ENCODE results near the gene RAMP1. TPM values are rescaled to one million over a fixed set of nuclear protein-coding genes. Genes with fewer than 3 reads are reported as not detected.

The RAMP1 gene
- total RNA-seq, 6 donors from 2014 or later: 3.4 to 14.4 (median 9.9) TPM

GRCh38 chr2:237912271-237913192 lies 53.1 kb downstream of the RAMP1 start:
- no peak for TF ChIP-seq POLR2AphosphoS5 (IDR thresholded peaks at IDR 0.05)
- TF ChIP-seq EP300 (IDR thresholded peaks at IDR 0.05): no peak
- TF ChIP-seq POLR2A (IDR thresholded peaks at IDR 0.05): no peak
- TF ChIP-seq CTCF (IDR thresholded peaks at IDR 0.05): no peak
- WGBS, 2 donors: 78 to 90% methylated on average over 13 to 28 of the region's 28 CpGs
- ATAC-seq (ENCODE audit: low FRiP score in 2 of 2) (no peak), DNase-seq (peak in 1 of 2 donors; percentile 68)
- no peak overlapping the region for H3K4me3 ChIP-seq
- no peaks in the 10 kb centered on the region for H3K4me1 ChIP-seq
- H3K36me3 ChIP-seq: no peaks in the 10 kb centered on the region
- no peak overlapping the region for H3K27ac ChIP-seq
- no peaks in the 10 kb centered on the region for H3K27me3 ChIP-seq
- H3K9me3 ChIP-seq: peaks cover 0 to 4% (median 0%) of the 10 kb centered on the region in 4 donors

- Histone ChIP-seq H3K36me3 (no peaks in the 10 kb centered on the region), H3K4me1 (no peaks in the 10 kb centered on the region), H3K27me3 (no peaks in the 10 kb centered on the region), H3K27ac (no peak overlapping the region), H3K9me3 (no peaks in the 10 kb centered on the region), H3K4me3 (no peak overlapping the region)
- no peak for TF ChIP-seq CTCF (IDR thresholded peaks at IDR 0.05)
- no peak for TF ChIP-seq EP300 (IDR thresholded peaks at IDR 0.05)
- no peak for TF ChIP-seq POLR2A (IDR thresholded peaks at IDR 0.05)
- TF ChIP-seq POLR2AphosphoS5 (IDR thresholded peaks at IDR 0.05): no peak
- 89 to 94% methylated on average over 21 to 26 of the region's 26 CpGs for WGBS, 2 donors
- DNase-seq (peak in 1 of 2 donors; percentile 65), ATAC-seq (ENCODE audit: low FRiP score in 2 of 2) (no peak)
Observed at GRCh38 chr2:237913193-237913917, 53.9 kb downstream of the RAMP1 start.

GRCh38 chr2:237915576-237915975 lies 56.2 kb downstream of the RAMP1 start:
- H3K27me3 ChIP-seq: no peaks in the 10 kb centered on the region
- H3K36me3 ChIP-seq: no peaks in the 10 kb centered on the region
- TF ChIP-seq CTCF (IDR thresholded peaks at IDR 0.05) (no peak), POLR2A (IDR thresholded peaks at IDR 0.05) (no peak), POLR2AphosphoS5 (IDR thresholded peaks at IDR 0.05) (no peak), EP300 (IDR thresholded peaks at IDR 0.05) (no peak)
- 71 to 87% methylated on average over 8 to 10 of the region's 10 CpGs for WGBS, 2 donors
- DNase-seq: peak in 1 of 2 donors; percentile 57
- no peak overlapping the region for H3K27ac ChIP-seq
- no peaks in the 10 kb centered on the region for H3K9me3 ChIP-seq
- no peak for ATAC-seq (ENCODE audit: low FRiP score in 2 of 2)
- H3K4me1 ChIP-seq: no peaks in the 10 kb centered on the region
- no peak overlapping the region for H3K4me3 ChIP-seq

- H3K27ac ChIP-seq: no peak overlapping the region
- no peak for DNase-seq
- 91 to 96% methylated on average over 13 of the region's 13 CpGs for WGBS, 2 donors
Observed at GRCh38 chr2:237916296-237916695, 56.9 kb downstream of the RAMP1 start.

More at GRCh38 chr2:237916296-237916695, 56.9 kb downstream of the RAMP1 start:
- Histone ChIP-seq H3K9me3 (no peaks in the 10 kb centered on the region), H3K36me3 (no peaks in the 10 kb centered on the region), H3K4me1 (no peaks in the 10 kb centered on the region), H3K4me3 (no peak overlapping the region), H3K27me3 (no peaks in the 10 kb centered on the region)
- TF ChIP-seq EP300 (IDR thresholded peaks at IDR 0.05): no peak
- TF ChIP-seq POLR2A (IDR thresholded peaks at IDR 0.05): no peak
- TF ChIP-seq POLR2AphosphoS5 (IDR thresholded peaks at IDR 0.05): no peak
- TF ChIP-seq CTCF (IDR thresholded peaks at IDR 0.05): no peak
- no peak for ATAC-seq (ENCODE audit: low FRiP score in 2 of 2)
